ENCODE measurements around the gene TRIM13. TPM values are rescaled to one million over a fixed set of nuclear protein-coding genes. Genes with fewer than 3 reads are reported as not detected.

TRIM13 gene
- total RNA-seq, 1 experiment from 2014 or later = 45.4 TPM

GRCh38 chr13:49980266-49980665, 16.6 kb upstream of the TRIM13 start:
- H3K4me1 Mint-ChIP-seq = peaks cover 5 to 6% of the 10 kb centered on the region in 2 experiments
- no peak for TF ChIP-seq CTCF (conservative IDR thresholded peaks at IDR 0.05)
- Histone ChIP-seq H4K91ac (ENCODE audit: insufficient read length, low read depth, low read length) (no peak overlapping the region), H3K4ac (ENCODE audit: low read depth, low read length) (no peak overlapping the region), H4K5ac (ENCODE audit: insufficient read length, low read depth, low read length) (no peak overlapping the region), H2AK5ac (ENCODE audit: insufficient read length, low read length) (no peak overlapping the region), H3K56ac (ENCODE audit: insufficient read length, low read depth, low read length) (no peak overlapping the region), H4K8ac (replicated peaks; ENCODE audit: insufficient read length, low read depth, low read length) (no peak overlapping the region), H2BK5ac (ENCODE audit: insufficient read length, low read length) (no peak overlapping the region), H3K14ac (ENCODE audit: insufficient read depth, low read length) (no peak overlapping the region), H2BK20ac (ENCODE audit: low read depth, low read length, poor library complexity, severe bottlenecking) (no peak overlapping the region), H2BK12ac (ENCODE audit: insufficient read length, low read depth, low read length) (no peak overlapping the region), H3K4me1 (ENCODE audit: insufficient read depth, low read length) (no peaks in the 10 kb centered on the region), H3K27me3 (ENCODE audit: insufficient read depth, low read length) (no peaks in the 10 kb centered on the region), H3K79me2 (ENCODE audit: insufficient read depth, low read length) (no peaks in the 10 kb centered on the region), H4K20me1 (ENCODE audit: control insufficient read depth, insufficient read depth, insufficient read length) (no peaks in the 10 kb centered on the region), H3K4me2 (ENCODE audit: insufficient read depth, insufficient read length, low read length) (no peak overlapping the region), H2AFZ (ENCODE audit: low read length) (no peak overlapping the region), H3K23ac (ENCODE audit: insufficient read length, low read depth, low read length) (no peak overlapping the region), H3K18ac (ENCODE audit: insufficient read length, low read depth, low read length) (no peak overlapping the region), H3K9me3 (ENCODE audit: control insufficient read depth, low read depth, low read length) (no peaks in the 10 kb centered on the region), H3K9ac (ENCODE audit: extremely low read depth, insufficient read length, low read length) (no peak overlapping the region), H3K79me1 (ENCODE audit: insufficient read depth, low read depth, low read length, poor library complexity, severe bottlenecking) (no peaks in the 10 kb centered on the region), H2BK120ac (ENCODE audit: low read depth, low read length, poor library complexity, severe bottlenecking) (no peak overlapping the region), H3T11ph (ENCODE audit: low read length) (no peak overlapping the region), H3K23me2 (ENCODE audit: insufficient read length, low read depth, low read length, poor library complexity, severe bottlenecking) (no peaks in the 10 kb centered on the region), H2BK15ac (ENCODE audit: low read depth, low read length) (no peak overlapping the region), H3K27ac (ENCODE audit: insufficient read length, low read depth, low read length) (no peak overlapping the region)
- H3K9me3 Mint-ChIP-seq = no peaks in the 10 kb centered on the region
- H3K27ac Mint-ChIP-seq = no peak overlapping the region
- no peaks in the 10 kb centered on the region for H3K36me3 Mint-ChIP-seq (ENCODE audit: insufficient read depth in 1 of 3, low read depth in 3 of 3)
- no peak for DNase-seq
- H3K4me3 Mint-ChIP-seq = no peak overlapping the region
- H3K27me3 Mint-ChIP-seq (ENCODE audit: low read depth) = peaks cover 4% of the 10 kb centered on the region; the same call in 1 of the 2 replicates
